Right hindlimb (tissue), 1 donor: Measurements from ENCODE around the gene WNT5B.
A peak's percentile ranks its signal among the peaks of the same experiment; 100 is the strongest.

Experiments used
- DNase-seq: peaks from one replicate; pipeline ENCODE4 v3.0.0-alpha.2; 2018

Gene WNT5B

DNA sequence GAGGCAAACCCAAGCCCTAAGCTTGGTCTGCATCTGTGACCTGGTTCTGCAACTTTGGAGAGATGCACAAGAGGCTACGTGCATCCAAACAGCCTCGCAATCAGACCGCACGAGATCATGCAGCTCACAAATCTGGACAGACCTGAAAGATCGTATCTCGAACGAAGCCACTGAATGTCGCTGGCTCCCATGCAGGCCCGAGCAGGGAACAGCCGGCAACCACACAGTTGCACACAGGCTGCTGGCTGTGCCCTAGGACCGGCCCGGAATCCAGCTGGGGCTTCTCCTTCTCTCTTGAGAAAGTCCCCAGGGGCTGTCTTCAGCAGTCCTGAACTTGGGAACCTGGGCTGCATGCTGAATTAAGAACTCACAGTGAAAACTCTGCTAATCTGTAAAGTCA lies 27.9 kb downstream of the WNT5B start:
- DNase-seq = no peak

- no peak for DNase-seq
Observed at GRCh38 chr12:1657688-1658087, 28.7 kb downstream of the WNT5B start.

DNA sequence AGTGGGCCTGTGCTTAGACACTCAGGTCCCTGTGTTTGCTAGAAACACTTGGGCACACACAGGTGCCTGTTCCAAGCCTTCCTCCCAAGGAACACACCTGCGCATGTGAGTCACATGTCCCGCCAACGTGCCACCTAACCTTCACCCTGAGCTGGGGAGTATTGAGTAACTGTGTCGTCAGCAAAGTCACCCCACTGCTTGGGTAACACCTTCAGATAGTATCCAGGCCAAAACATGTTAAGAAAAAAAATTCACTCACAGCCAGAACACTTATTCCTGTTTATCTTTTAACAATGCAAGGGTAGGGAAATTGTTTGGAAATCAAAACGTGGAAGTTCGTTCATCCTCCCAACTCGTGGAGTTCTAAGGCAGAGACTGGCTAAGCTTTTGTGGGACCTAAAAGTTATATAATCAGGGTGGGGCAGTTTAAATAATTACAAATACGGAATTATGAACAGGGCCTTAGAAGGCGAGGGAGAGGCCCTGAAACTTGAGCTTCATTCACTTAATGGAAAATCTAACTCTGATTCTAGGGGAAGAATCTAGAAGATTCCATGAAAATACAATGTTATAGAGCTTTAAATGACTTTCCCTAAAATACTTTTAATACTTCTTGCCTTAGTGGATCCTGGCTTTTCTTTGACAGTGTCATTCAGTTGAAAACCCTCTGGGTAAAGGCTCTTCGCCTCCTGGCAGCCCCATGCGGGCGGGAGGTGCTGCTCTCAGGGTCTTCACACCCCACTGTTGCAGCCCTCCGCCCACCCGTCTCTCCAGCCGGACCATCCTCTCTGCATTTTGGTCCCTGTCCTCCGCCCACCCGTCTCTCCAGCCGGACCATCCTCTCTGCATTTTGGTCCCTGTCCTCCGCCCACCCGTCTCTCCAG lies 31.5 kb downstream of the WNT5B start:
- DNase-seq = no peak

GRCh38 chr12:1661553-1662335 lies 32.7 kb downstream of the WNT5B start:
- peak; percentile 93 for DNase-seq

DNA sequence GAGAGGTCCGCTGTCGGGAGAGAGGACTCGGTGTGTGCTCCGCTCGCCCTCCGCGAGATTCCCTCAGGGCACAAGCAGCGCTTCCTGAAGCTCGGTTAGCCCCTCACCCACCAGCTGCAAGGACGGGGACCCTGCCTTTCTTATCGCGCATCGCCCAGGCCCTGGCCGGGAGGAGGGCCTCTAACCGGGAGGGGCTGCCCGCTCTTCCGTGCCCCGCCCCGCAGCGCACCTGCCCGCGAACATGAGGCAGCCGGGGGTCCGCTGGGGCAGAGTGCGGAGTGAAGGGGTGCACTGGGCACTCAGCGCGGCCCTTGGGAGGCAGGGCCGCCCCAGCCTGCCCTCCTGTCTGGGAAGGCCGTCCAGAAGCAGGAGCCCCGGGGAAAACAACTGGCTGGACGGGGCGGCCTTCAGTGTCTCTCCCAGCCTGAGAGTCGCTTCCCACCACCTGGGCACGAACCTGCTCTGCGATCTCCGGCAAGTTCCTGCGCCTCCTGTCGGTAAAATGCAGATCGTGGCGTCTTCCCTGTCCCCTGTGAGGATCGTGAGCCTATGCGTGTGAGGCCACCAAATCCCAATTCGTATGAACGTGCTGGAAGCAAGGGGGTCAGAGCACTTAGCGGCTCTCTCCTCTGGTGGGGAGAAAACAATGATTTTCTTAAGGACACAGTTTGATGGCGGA lies 33.9 kb downstream of the WNT5B start:
- peak; percentile 59 for DNase-seq

GRCh38 chr12:1663440-1664132 lies 34.6 kb downstream of the WNT5B start:
- DNase-seq = no peak

GRCh38 chr12:1665366-1665765 lies 36.3 kb downstream of the WNT5B start:
- no peak for DNase-seq

DNA sequence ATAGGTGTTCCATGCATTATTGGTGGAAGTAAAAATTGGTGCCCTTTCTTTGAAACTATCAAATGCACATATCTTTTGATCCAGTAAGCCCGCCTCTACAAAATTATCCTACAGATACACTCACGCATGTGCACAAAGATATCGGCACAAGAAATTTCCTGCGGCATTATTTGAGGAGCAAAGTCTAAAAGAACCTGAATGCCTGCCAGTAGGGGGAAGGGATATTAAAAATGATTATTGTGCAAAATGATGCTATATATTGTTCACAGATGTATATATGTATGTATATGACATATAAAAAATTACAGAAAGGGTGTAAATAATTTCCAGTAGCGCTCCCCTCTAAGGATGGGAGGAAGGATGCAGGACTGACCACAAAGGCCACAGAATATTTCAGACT lies 37.2 kb downstream of the WNT5B start:
- DNase-seq = no peak

DNA sequence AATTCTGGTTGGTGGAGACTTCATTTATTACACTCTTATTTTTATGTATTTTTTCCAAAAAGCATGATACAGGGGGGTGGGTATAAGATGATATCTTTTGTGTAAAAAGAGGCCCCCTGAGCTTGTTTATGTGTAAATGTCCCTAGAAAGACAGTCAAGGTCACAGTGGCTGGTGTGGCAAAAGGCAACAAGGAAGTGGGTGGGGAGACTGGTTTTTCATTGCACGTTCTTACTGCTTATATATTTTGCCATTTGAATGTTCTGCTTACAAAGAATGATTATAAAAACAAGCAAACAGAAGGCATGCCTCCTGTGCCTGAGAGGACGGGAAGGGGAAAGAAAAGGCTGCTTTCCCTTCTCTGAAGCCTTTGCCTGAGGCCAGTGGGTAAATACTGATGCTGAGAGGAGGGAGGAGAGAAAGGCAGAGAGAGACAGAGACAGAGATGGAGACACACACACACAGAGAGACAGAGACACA lies 37.7 kb downstream of the WNT5B start:
- no peak for DNase-seq

DNA sequence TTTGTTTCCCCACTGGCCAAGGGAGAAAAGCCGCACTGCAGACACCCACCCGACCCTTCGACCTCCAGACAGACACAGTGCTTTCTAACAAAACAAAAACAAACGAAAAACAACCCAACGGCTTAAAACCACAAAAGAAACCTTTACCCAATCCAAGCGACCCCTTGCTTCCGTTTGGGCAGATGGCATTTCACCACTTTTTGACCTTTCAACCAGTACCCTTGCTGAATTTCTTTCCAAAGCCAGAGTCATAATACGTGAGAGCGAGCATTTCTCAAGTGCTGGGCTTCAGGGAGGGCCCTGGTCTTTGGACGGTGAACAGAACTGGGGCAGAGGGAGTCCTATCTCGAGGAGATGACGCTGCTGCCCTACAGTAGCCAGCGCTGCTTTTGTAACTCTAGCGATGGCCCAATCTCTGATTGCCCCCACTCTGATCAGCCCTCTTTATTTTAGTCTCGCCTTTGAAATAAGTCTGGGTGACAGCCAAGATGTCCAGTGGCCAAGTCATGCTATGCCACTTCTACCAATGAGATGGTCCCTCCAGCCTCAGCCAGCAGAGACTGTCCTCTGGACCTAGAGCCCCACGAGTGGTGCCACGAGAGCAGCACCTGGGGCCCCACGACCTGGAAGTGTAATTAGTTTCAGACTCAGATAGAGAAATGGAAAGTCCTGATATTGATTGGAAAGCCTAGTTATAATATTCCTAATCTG lies 40.0 kb downstream of the WNT5B start:
- DNase-seq = no peak

DNA sequence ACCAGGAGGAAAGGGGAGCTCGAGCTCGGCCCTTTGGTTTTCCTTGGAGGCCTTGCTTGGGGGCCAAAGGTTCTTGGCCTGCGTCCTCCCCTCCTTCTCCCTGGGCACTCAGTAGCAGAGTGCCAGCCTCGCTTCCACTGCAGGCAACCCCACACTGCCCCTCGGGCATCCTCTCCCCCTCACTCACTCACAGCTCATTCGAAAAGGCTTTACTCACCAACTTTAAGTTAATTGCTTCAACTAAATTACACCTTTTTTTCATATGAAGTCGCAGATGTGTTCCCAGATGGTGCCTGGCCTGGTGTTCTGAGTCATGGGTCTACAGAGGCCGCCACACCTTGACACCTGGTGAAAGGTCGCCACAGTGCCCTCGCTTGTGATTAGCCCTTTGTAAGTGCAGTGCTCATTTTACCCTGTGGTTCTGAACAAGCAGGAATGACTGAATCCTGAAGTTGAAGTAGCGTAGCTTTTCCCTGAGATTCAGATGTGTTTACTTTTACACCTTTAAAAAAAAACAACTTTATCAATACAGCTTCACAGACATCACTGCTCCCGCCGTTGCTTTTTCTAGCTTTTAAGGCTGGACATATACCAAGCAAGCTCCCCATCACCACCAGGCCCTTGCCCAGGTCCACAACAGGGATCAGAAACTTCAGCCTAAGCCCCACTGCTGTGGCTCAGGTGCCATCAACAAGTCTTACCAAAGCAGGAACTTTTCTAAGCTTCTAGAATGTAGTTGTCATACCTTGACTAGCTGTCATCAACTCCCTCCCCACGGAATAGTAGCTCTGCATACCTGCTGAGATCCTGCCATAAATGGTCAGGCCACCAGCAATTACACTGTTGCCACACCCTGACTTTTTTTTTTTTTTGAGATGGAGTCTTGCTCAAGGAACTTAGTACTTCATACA lies 41.6 kb downstream of the WNT5B start:
- DNase-seq = no peak

GRCh38 chr12:1676043-1676442 lies 47.0 kb downstream of the WNT5B start:
- no peak for DNase-seq

GRCh38 chr12:1680804-1681492 lies 51.9 kb downstream of the WNT5B start:
- DNase-seq = no peak

DNA sequence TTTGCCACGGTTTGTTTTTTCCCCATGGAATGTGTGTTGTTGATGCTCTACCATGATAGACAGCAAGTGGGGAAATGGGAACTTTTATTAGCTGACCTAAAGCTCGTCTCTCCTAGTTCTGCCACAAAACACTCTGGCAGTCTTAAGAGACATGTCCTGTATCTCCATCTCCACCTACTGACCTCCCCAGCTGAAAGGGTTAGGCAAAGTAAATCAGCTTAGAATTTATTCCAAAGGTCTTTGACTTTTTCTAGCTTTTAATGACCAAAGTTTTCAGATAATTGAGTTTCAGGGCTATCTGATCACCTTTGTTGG lies 52.4 kb downstream of the WNT5B start:
- no peak for DNase-seq

GRCh38 chr12:1688086-1688710 lies 59.2 kb downstream of the WNT5B start:
- no peak for DNase-seq

GRCh38 chr12:1690578-1691122 lies 61.6 kb downstream of the WNT5B start, which contains the start of gene ADIPOR2:
TSS of gene ADIPOR2 (plus strand) at chr12:1691070. CDS start at chr12:1754344, 63,274 bp downstream.
- DNase-seq = peak; percentile 97

- DNase-seq = no peak
Observed at GRCh38 chr12:1691123-1692007, 62.3 kb downstream of the WNT5B start.

DNA sequence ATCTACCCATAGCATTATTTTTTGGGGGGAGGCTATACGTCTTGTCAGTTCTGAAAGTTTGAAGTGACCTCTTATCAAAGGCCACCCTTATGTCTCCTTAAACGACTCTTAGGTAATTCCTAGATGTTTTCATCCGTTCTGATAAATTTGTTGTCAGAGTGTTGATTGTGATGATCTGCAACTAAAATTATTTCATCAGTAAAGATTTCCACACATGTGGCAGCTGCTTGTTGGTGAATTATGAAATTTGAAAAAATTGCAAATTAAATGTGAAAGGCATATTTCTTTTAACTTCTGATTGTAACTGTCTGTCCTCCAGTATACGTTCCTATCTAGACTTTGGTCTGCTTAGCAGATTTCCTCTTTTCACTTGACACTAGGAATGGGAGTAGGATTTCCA lies 63.2 kb downstream of the WNT5B start:
- DNase-seq = no peak
